B cell (primary cell): ENCODE results near the gene TNXB.

Experiments
- EZH2 ChIP-seq: IDR thresholded peaks from 2 replicates; pipeline ENCODE4 v1.6.1; 2012; ENCODE audit warnings: borderline replicate concordance, low read depth, mild to moderate bottlenecking, moderate library complexity, low read length; ENCODE audit not compliant: insufficient read depth, poor library complexity, severe bottlenecking
- TF ChIP-seq, protein P1 (sequence below): fragments of 200-600 bp; IDR thresholded peaks from one replicate; pipeline ENCODE4 v1.8.0; 2022; ENCODE audit warnings: antibody characterized with exemption, mild to moderate bottlenecking

DNA sequence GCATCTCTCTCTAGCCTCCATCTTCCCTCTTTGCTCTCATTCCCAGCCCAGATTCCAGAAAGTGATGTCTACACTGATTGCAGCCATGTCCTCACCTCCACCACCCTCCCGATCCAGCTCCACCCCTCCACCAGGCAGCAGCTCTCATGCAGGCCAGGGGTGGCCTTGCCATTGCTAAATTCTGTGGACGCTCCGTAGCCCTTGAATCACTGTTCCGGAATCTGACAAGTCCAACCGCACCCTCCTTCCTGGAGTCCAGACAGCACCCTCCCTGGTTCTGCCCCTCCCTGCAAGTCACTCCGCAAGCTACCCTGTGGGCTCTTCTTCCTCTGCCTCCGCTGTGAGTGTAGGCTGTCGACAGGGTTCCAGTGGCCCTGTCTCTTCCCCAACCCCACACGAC, 26.2 kb downstream of the TNXB start:
- TF ChIP-seq, protein P1, sequence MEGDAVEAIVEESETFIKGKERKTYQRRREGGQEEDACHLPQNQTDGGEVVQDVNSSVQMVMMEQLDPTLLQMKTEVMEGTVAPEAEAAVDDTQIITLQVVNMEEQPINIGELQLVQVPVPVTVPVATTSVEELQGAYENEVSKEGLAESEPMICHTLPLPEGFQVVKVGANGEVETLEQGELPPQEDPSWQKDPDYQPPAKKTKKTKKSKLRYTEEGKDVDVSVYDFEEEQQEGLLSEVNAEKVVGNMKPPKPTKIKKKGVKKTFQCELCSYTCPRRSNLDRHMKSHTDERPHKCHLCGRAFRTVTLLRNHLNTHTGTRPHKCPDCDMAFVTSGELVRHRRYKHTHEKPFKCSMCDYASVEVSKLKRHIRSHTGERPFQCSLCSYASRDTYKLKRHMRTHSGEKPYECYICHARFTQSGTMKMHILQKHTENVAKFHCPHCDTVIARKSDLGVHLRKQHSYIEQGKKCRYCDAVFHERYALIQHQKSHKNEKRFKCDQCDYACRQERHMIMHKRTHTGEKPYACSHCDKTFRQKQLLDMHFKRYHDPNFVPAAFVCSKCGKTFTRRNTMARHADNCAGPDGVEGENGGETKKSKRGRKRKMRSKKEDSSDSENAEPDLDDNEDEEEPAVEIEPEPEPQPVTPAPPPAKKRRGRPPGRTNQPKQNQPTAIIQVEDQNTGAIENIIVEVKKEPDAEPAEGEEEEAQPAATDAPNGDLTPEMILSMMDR, result no peak
- TF ChIP-seq EZH2, result no peak
